Activated CD4-positive, alpha-beta T cell treated with anti-CD3 and anti-CD28 coated beads for 36 hours (primary cell): ENCODE measurements around the gene TIMM50. TPM values are rescaled to one million over a fixed set of nuclear protein-coding genes. Genes with fewer than 3 reads are reported as not detected.

ENCODE experiments used
- ATAC-seq: fragments of 200-7000 bp; cut with Tn5 transposase; one replicate; pipeline ENCODE4 v1.10.0; 2021; ENCODE audit warnings: mild to moderate bottlenecking, moderate library complexity
- CTCF ChIA-PET: fragments of 350-600 bp; sonication (Branson Sonifier 250); formaldehyde crosslinking; loops from one replicate; lab custom pipeline; 2021; ENCODE audit warnings: antibody characterized with exemption; lab: Charles Lee
- POLR2A ChIA-PET: fragments of 350-600 bp; sonication (Branson Sonifier 250); formaldehyde crosslinking; loops from one replicate; lab custom pipeline; 2021; ENCODE audit warnings: antibody characterized with exemption, inconsistent platforms; lab: Charles Lee
- DNase-seq: peaks from one replicate; pipeline ENCODE4 v3.0.0-alpha.2; 2020
- H3K27ac Mint-ChIP-seq: one replicate; pipeline ENCODE4 v1.8.0; 2021; ENCODE audit warnings: mixed read lengths
- H3K27me3 Mint-ChIP-seq: one replicate; pipeline ENCODE4 v1.8.0; 2021; ENCODE audit warnings: mixed read lengths
- H3K36me3 Mint-ChIP-seq: one replicate; pipeline ENCODE4 v1.8.0; 2021; ENCODE audit warnings: low read depth, mixed read lengths
- H3K4me1 Mint-ChIP-seq: one replicate; pipeline ENCODE4 v1.8.0; 2021; ENCODE audit warnings: mixed read lengths
- H3K4me3 Mint-ChIP-seq: one replicate; pipeline ENCODE4 v1.8.0; 2021; ENCODE audit warnings: mild to moderate bottlenecking, moderate library complexity, mixed read lengths
- H3K9me3 Mint-ChIP-seq: one replicate; pipeline ENCODE4 v1.8.0; 2021; ENCODE audit warnings: low read depth, mixed read lengths
- intact Hi-C, 2 experiments: fragments of 100-400 bp; cut with DNase I in 1 of 2; cut with micrococcal nuclease in 1 of 2; formaldehyde crosslinking; loops; one replicate each; pipeline versions ENCODE4 v1.14.2 to v1.15.1; 2022 to 2024; cut with DNase I, micrococcal nuclease
- total RNA-seq, 2 experiments: library from RNA; stranded (reverse); gene quantifications; one replicate each; pipeline ENCODE4 v1.2.3, GENCODE V29; 2021

Gene TIMM50
- total RNA-seq, 2 experiments from 2014 or later: 99.4 to 126 TPM

GRCh38 chr19:39532233-39533002, 51.8 kb downstream of the TIMM50 start, which contains the start of gene EID2B:
Gene EID2B (minus strand): TSS chr19:39532852. CDS start chr19:39532802, 50 bp downstream.
- intact Hi-C loops: loop anchor here (1.0 to 5.0 kb wide), 14 partner anchors 8 to 410 kb away; partner anchors contain the start of genes SAMD4B (in 2 of the 2), DLL3 (in 1 of the 2), EID2 (in 1 of the 2) and MED29 (in 1 of the 2)
- H3K36me3 Mint-ChIP-seq: peaks cover 3% of the 10 kb centered on the region
- ATAC-seq (peak; percentile 97), DNase-seq (peak; percentile 97)
- H3K4me1 Mint-ChIP-seq: peaks cover 26% of the 10 kb centered on the region
- peak within 1 kb of the TSS; percentile 93 for H3K4me3 Mint-ChIP-seq
- POLR2A ChIA-PET: interaction anchor here (0.6 to 1.6 kb wide), 3 partner anchors 57 to 97 kb away, joined by 3 to 13 read pairs (median 3); partner anchors contain the start of gene RPS16
- H3K27ac Mint-ChIP-seq: peak within 1 kb of the TSS; percentile 86
- H3K27me3 Mint-ChIP-seq: no peaks in the 10 kb centered on the region
- H3K9me3 Mint-ChIP-seq: no peaks in the 10 kb centered on the region
- CTCF ChIA-PET: interaction anchor here (0.6 to 4.5 kb wide), 24 partner anchors 8 to 141 kb away, joined by 3 to 47 read pairs (median 5); partner anchors contain the start of genes MED29, PAF1, RPS16 and SELENOV

GRCh38 chr19:39533003-39533512, 52.4 kb downstream of the TIMM50 start:
- Mint-ChIP-seq H3K27ac (no peak overlapping the region), H3K9me3 (no peaks in the 10 kb centered on the region), H3K27me3 (no peaks in the 10 kb centered on the region), H3K4me1 (peaks cover 32% of the 10 kb centered on the region), H3K4me3 (peak overlapping the region; percentile 93), H3K36me3 (peaks cover 9% of the 10 kb centered on the region)
- POLR2A ChIA-PET: interaction anchor here (1.4 to 1.6 kb wide), 2 partner anchors 58 to 97 kb away, joined by 3 to 13 read pairs; partner anchors contain the start of gene RPS16
- ATAC-seq (peak; percentile 23), DNase-seq (no peak)
- CTCF ChIA-PET: interaction anchor here (0.7 to 4.5 kb wide), 19 partner anchors 9 to 142 kb away, joined by 3 to 47 read pairs (median 6); partner anchors contain the start of genes MED29, PAF1, RPS16 and SELENOV
- intact Hi-C loops: loop anchor here (5.0 kb wide), 4 partner anchors 36 to 411 kb away; partner anchors contain the start of genes SAMD4B (in 2 of the 2) and DLL3 (in 1 of the 2)

- H3K4me1 Mint-ChIP-seq: peaks cover 32% of the 10 kb centered on the region
- no peak overlapping the region for H3K27ac Mint-ChIP-seq
- H3K4me3 Mint-ChIP-seq: no peak overlapping the region
- H3K9me3 Mint-ChIP-seq: no peaks in the 10 kb centered on the region
- intact Hi-C loops: loop anchor here (5.0 kb wide), 4 partner anchors 36 to 411 kb away; partner anchors contain the start of genes SAMD4B (in 2 of the 2) and DLL3 (in 1 of the 2)
- ATAC-seq (no peak), DNase-seq (no peak)
- no peaks in the 10 kb centered on the region for H3K27me3 Mint-ChIP-seq
- H3K36me3 Mint-ChIP-seq: peaks cover 13% of the 10 kb centered on the region
- POLR2A ChIA-PET: no interaction called here
- CTCF ChIA-PET: interaction anchor here (0.6 to 4.5 kb wide), 18 partner anchors 9 to 316 kb away, joined by 3 to 47 read pairs (median 5); partner anchors contain the start of genes MED29, PAF1, RPS16 and SELENOV
Observed at GRCh38 chr19:39533791-39534190, 53.2 kb downstream of the TIMM50 start.

GRCh38 chr19:39539165-39539517, 58.5 kb downstream of the TIMM50 start:
- peak overlapping the region; percentile 92 for H3K27ac Mint-ChIP-seq
- ChIA-PET POLR2A (interaction anchor here (1.3 kb wide), 1 partner anchor 103 kb away, joined by 7 read pairs; the partner anchor contains the start of gene RPS16), CTCF (interaction anchor here (0.6 to 2.5 kb wide), 6 partner anchors 12 to 285 kb away, joined by 3 to 16 read pairs (median 3); no protein-coding TSS in a partner anchor)
- peak overlapping the region; percentile 84 for H3K4me3 Mint-ChIP-seq
- intact Hi-C loops: no loop called here
- DNase-seq (no peak), ATAC-seq (peak; percentile 35)
- H3K36me3 Mint-ChIP-seq: peaks cover 13% of the 10 kb centered on the region
- H3K9me3 Mint-ChIP-seq: no peaks in the 10 kb centered on the region
- no peaks in the 10 kb centered on the region for H3K27me3 Mint-ChIP-seq
- peaks cover 47% of the 10 kb centered on the region for H3K4me1 Mint-ChIP-seq

- no peaks in the 10 kb centered on the region for H3K27me3 Mint-ChIP-seq
- DNase-seq (peak; percentile 98), ATAC-seq (peak; percentile 80)
- H3K27ac Mint-ChIP-seq: peak within 1 kb of the TSS; percentile 94
- intact Hi-C loops: loop anchor here (1.0 to 10.0 kb wide), 9 partner anchors 7 to 417 kb away; partner anchors contain the start of genes FBL (in 2 of the 2), EID2B (in 1 of the 2), PLEKHG2 (in 1 of the 2) and SUPT5H (in 1 of the 2)
- H3K36me3 Mint-ChIP-seq: peaks cover 13% of the 10 kb centered on the region
- ChIA-PET POLR2A (interaction anchor here (1.3 kb wide), 1 partner anchor 104 kb away, joined by 7 read pairs; the partner anchor contains the start of gene RPS16), CTCF (interaction anchor here (0.7 to 3.7 kb wide), 10 partner anchors 12 to 284 kb away, joined by 3 to 25 read pairs (median 4); no protein-coding TSS in a partner anchor)
- peaks cover 53% of the 10 kb centered on the region for H3K4me1 Mint-ChIP-seq
- H3K4me3 Mint-ChIP-seq: peak within 1 kb of the TSS; percentile 84
- no peaks in the 10 kb centered on the region for H3K9me3 Mint-ChIP-seq
Observed at GRCh38 chr19:39539518-39540332, 59.1 kb downstream of the TIMM50 start, which contains the start of gene EID2. Gene EID2 (minus strand): TSS chr19:39540161. CDS start chr19:39540079, 82 bp downstream.

DNA sequence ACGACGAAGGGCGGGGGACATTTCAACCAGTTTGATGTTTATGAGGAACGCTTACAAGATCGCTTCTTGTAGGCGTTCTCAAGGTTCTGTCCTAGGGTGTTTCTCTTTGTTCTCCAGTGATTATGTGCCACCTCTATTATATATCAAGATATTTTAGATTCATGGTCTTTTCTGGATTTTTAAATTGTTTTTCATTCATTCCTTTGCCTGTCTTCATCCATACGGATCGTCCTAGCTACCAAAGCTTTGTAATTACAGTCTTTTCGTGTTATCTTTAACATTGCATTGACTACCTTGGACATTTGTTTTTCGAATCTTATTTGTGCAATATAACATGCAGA, 59.7 kb downstream of the TIMM50 start:
- intact Hi-C loops: loop anchor here (1.0 to 10.0 kb wide), 9 partner anchors 8 to 418 kb away; partner anchors contain the start of genes FBL (in 2 of the 2), EID2B (in 1 of the 2), PLEKHG2 (in 1 of the 2) and SUPT5H (in 1 of the 2)
- no peaks in the 10 kb centered on the region for H3K27me3 Mint-ChIP-seq
- peaks cover 13% of the 10 kb centered on the region for H3K36me3 Mint-ChIP-seq
- peak overlapping the region; percentile 94 for H3K27ac Mint-ChIP-seq
- H3K4me1 Mint-ChIP-seq: peaks cover 57% of the 10 kb centered on the region
- DNase-seq: no peak
- CTCF ChIA-PET: interaction anchor here (0.9 to 3.7 kb wide), 7 partner anchors 11 to 137 kb away, joined by 3 to 25 read pairs (median 5); no protein-coding TSS in a partner anchor
- no peaks in the 10 kb centered on the region for H3K9me3 Mint-ChIP-seq
- POLR2A ChIA-PET: no interaction called here
- no peak for ATAC-seq
- peak overlapping the region; percentile 84 for H3K4me3 Mint-ChIP-seq

Other genes with a start within 250 kb of the TIMM50 start
- under 1 TPM; 0.34 to 0.53 TPM for gene IFNL3, start 235.8 kb upstream of the TIMM50 start, total RNA-seq
- gene IFNL4, start 232.0 kb upstream of the TIMM50 start, total RNA-seq: not detected
- not detected for gene IFNL2, start 212.4 kb upstream of the TIMM50 start, total RNA-seq
- under 1 TPM; 0.50 to 0.51 TPM for gene IFNL1, start 184.4 kb upstream of the TIMM50 start, total RNA-seq
- 1 to 10 TPM; 5.3 to 5.4 TPM for gene LRFN1, start 160.0 kb upstream of the TIMM50 start, total RNA-seq
- gene GMFG, start 144.8 kb upstream of the TIMM50 start, total RNA-seq: 100 to 1,000 TPM; 231 to 333 TPM
- 10 to 100 TPM; 45.2 to 46.9 TPM for gene SAMD4B, start 138.4 kb upstream of the TIMM50 start, total RNA-seq
- 10 to 100 TPM; 40.4 to 54.2 TPM for gene PAF1, start 89.7 kb upstream of the TIMM50 start, total RNA-seq
- 10 to 100 TPM; 24.0 to 34.6 TPM for gene MED29, start 89.5 kb upstream of the TIMM50 start, total RNA-seq
- 10 to 100 TPM; 69.1 to 69.3 TPM for gene ZFP36, start 74.0 kb upstream of the TIMM50 start, total RNA-seq
- 10 to 100 TPM; 46.0 to 65.5 TPM for gene PLEKHG2, start 68.2 kb upstream of the TIMM50 start, total RNA-seq
- gene RPS16, start 44.9 kb upstream of the TIMM50 start, total RNA-seq: 1,000 to 10,000 TPM; 3,146 to 3,331 TPM
- 100 to 1,000 TPM; 157 to 165 TPM for gene SUPT5H, start 35.3 kb upstream of the TIMM50 start, total RNA-seq
- gene DLL3, start 18.1 kb downstream of the TIMM50 start, total RNA-seq: under 1 TPM; 0.72 to 0.94 TPM
- not detected for gene SELENOV, start 34.3 kb downstream of the TIMM50 start, total RNA-seq
- gene EID2B, start 52.0 kb downstream of the TIMM50 start, total RNA-seq: 1 to 10 TPM; 1.4 to 3.5 TPM
- 10 to 100 TPM in 1 of 2 experiments, 1 to 10 TPM in 1; 9.0 to 10.7 TPM for gene EID2, start 59.3 kb downstream of the TIMM50 start, total RNA-seq
- gene LGALS13, start 121.7 kb downstream of the TIMM50 start, total RNA-seq: not detected
- not detected for gene LGALS16, start 175.1 kb downstream of the TIMM50 start, total RNA-seq
- gene LGALS14, start 223.6 kb downstream of the TIMM50 start, total RNA-seq: 1 to 10 TPM in 1 of 2 experiments, under 1 TPM in 1; 0.80 to 1.4 TPM